Panc1 (cell line): ENCODE data around the gene KNCN. TPM values are rescaled to one million over a fixed set of nuclear protein-coding genes. Genes with fewer than 3 reads are reported as not detected.

ENCODE experiments used
- ATAC-seq: fragments of 200-7000 bp; cut with Tn5 transposase; 2 replicates; pipeline ENCODE4 v1.9.1; 2020; ENCODE audit warnings: mild to moderate bottlenecking, moderate library complexity
- BruUV-seq: library from RNA; stranded (reverse); fragments of 400-500 nt; replicated peaks from 2 replicates; lab custom pipeline; 2021; lab: Mats Ljungman, UMichigan
- CTCF ChIA-PET: fragments of 300-600 bp; sonication (Branson Sonifier 250); formaldehyde crosslinking; loops from one replicate; lab custom pipeline; 2022; ENCODE audit warnings: antibody characterized with exemption; lab: Charles Lee
- POLR2A ChIA-PET: fragments of 300-600 bp; sonication (Branson Sonifier 250); formaldehyde crosslinking; loops from one replicate; lab custom pipeline; 2022; ENCODE audit warnings: antibody characterized with exemption; lab: Charles Lee
- DNase-seq: peaks from one replicate; pipeline ENCODE4 v3.0.0-alpha.2; 2010; ENCODE audit warnings: low read depth, low spot score
- H3K27ac ChIP-seq: 2 replicates; pipeline ENCODE4 v1.5.1; 2011; ENCODE audit warnings: mild to moderate bottlenecking, low read length, inconsistent platforms
- H3K27me3 ChIP-seq: fragments of 200-500 bp; sonication (Bioruptor generic); 2 replicates; pipeline ENCODE4 v1.6.0; 2014; ENCODE audit warnings: low read length, inconsistent platforms; ENCODE audit not compliant: control insufficient read depth, insufficient read depth
- H3K36me3 ChIP-seq: fragments of 200-500 bp; sonication (Bioruptor generic); 2 replicates; pipeline ENCODE4 v1.5.1; 2014; ENCODE audit warnings: inconsistent platforms, mild to moderate bottlenecking, low read length, moderate library complexity; ENCODE audit not compliant: control insufficient read depth, insufficient read depth
- H3K4me1 ChIP-seq: 2 replicates; pipeline ENCODE4 v1.5.1; 2011; ENCODE audit warnings: inconsistent platforms, mild to moderate bottlenecking, low read length, moderate library complexity; ENCODE audit not compliant: control insufficient read depth, insufficient read depth
- H3K4me3 ChIP-seq, 2 experiments: 2 replicates each; pipeline ENCODE4 v1.5.1; 2011 to 2012; ENCODE audit warnings: low read depth in 2 of 2, low read length in 2 of 2, mild to moderate bottlenecking in 2 of 2, inconsistent platforms in 1 of 2, moderate library complexity in 1 of 2
- H3K9me3 ChIP-seq: fragments of 200-500 bp; sonication (Bioruptor generic); 2 replicates; pipeline ENCODE4 v1.5.1; 2014; ENCODE audit warnings: low read depth, mild to moderate bottlenecking, inconsistent platforms, low read length, moderate library complexity; ENCODE audit not compliant: control insufficient read depth, insufficient read depth
- POLR2AphosphoS5 ChIP-seq: IDR thresholded peaks from 2 replicates; pipeline ENCODE4 v1.6.1; 2012; ENCODE audit warnings: mild to moderate bottlenecking, low read depth, low read length, moderate library complexity
- SIN3A ChIP-seq: IDR thresholded peaks from 2 replicates; pipeline ENCODE4 v1.6.1; 2012; ENCODE audit warnings: low read depth, mild to moderate bottlenecking, low read length, moderate library complexity, borderline replicate concordance; ENCODE audit not compliant: insufficient read depth
- TCF7L2 ChIP-seq: IDR thresholded peaks from 2 replicates; pipeline ENCODE4 v1.6.1; 2011; ENCODE audit warnings: mild to moderate bottlenecking, low read depth, low read length, inconsistent platforms
- in situ Hi-C: cut with HindIII; loops from 2 replicates; pipeline ENCODE4 v1.10.0; 2016; ENCODE audit warnings: low sequenced_read_pairs, low pct_unique_long_range_greater_than_20kb
- intact Hi-C: fragments of 100-400 bp; cut with micrococcal nuclease; formaldehyde crosslinking; loops from one replicate; pipeline ENCODE4 v1.10.0; 2022; ENCODE audit not compliant: unreplicated experiment
- total RNA-seq: library from RNA; stranded (reverse); gene quantifications from one replicate; pipeline ENCODE4 v1.2.1, GENCODE V29; 2021; ENCODE audit not compliant: unreplicated experiment
- TF ChIP-seq, protein P1 (sequence below): fragments of 450-650 bp; IDR thresholded peaks from 2 replicates; pipeline ENCODE4 v1.5.1; 2017; ENCODE audit warnings: mild to moderate bottlenecking
- TF ChIP-seq, protein P2 (sequence below), 2 experiments: IDR thresholded peaks; 2 replicates each; pipeline ENCODE4 v1.6.1; 2011 to 2012; ENCODE audit warnings: low read depth in 2 of 2, control low read depth in 1 of 2, low read length in 1 of 2, mild to moderate bottlenecking in 1 of 2, moderate library complexity in 1 of 2; ENCODE audit not compliant: insufficient read depth in 1 of 2

Gene KNCN
- total RNA-seq, 1 experiment from 2014 or later = not detected

DNA sequence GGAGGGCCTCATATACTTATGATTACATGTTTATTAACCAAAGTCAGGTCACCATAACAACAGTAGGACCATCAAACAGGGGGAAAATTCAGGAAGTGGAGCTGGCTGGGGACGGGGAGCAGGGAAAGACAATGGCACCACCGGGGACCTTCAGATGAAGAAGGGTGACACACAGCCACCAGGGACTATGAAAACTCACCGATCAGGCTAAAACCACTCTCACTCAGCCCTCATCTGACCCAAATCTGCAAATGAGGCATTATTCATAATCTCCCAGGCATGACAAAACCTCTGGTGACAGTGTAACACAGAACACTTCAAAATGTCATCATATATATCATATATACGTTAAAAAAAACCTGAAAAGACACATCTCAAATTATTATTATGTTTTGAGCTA is 41.4 kb upstream of the KNCN start:
- H3K4me3 ChIP-seq = no peak overlapping the region
- no peaks in the 10 kb centered on the region for H3K36me3 ChIP-seq
- H3K27me3 ChIP-seq = no peaks in the 10 kb centered on the region
- intact Hi-C loops = no loop called here
- CTCF ChIA-PET = no interaction called here
- no peak for ATAC-seq
- in situ Hi-C loops = no loop called here
- TF ChIP-seq, protein P1, sequence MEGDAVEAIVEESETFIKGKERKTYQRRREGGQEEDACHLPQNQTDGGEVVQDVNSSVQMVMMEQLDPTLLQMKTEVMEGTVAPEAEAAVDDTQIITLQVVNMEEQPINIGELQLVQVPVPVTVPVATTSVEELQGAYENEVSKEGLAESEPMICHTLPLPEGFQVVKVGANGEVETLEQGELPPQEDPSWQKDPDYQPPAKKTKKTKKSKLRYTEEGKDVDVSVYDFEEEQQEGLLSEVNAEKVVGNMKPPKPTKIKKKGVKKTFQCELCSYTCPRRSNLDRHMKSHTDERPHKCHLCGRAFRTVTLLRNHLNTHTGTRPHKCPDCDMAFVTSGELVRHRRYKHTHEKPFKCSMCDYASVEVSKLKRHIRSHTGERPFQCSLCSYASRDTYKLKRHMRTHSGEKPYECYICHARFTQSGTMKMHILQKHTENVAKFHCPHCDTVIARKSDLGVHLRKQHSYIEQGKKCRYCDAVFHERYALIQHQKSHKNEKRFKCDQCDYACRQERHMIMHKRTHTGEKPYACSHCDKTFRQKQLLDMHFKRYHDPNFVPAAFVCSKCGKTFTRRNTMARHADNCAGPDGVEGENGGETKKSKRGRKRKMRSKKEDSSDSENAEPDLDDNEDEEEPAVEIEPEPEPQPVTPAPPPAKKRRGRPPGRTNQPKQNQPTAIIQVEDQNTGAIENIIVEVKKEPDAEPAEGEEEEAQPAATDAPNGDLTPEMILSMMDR = no peak
- TF ChIP-seq POLR2AphosphoS5 (no peak), TCF7L2 (no peak), SIN3A (no peak)
- TF ChIP-seq, protein P2, sequence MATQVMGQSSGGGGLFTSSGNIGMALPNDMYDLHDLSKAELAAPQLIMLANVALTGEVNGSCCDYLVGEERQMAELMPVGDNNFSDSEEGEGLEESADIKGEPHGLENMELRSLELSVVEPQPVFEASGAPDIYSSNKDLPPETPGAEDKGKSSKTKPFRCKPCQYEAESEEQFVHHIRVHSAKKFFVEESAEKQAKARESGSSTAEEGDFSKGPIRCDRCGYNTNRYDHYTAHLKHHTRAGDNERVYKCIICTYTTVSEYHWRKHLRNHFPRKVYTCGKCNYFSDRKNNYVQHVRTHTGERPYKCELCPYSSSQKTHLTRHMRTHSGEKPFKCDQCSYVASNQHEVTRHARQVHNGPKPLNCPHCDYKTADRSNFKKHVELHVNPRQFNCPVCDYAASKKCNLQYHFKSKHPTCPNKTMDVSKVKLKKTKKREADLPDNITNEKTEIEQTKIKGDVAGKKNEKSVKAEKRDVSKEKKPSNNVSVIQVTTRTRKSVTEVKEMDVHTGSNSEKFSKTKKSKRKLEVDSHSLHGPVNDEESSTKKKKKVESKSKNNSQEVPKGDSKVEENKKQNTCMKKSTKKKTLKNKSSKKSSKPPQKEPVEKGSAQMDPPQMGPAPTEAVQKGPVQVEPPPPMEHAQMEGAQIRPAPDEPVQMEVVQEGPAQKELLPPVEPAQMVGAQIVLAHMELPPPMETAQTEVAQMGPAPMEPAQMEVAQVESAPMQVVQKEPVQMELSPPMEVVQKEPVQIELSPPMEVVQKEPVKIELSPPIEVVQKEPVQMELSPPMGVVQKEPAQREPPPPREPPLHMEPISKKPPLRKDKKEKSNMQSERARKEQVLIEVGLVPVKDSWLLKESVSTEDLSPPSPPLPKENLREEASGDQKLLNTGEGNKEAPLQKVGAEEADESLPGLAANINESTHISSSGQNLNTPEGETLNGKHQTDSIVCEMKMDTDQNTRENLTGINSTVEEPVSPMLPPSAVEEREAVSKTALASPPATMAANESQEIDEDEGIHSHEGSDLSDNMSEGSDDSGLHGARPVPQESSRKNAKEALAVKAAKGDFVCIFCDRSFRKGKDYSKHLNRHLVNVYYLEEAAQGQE (IDR thresholded peaks at IDR 0.05; ENCODE audit: insufficient read depth in 1 of 2, low read depth in 2 of 2, low read length in 1 of 2) = no peak
- no peaks in the 10 kb centered on the region for H3K9me3 ChIP-seq
- no TSS peak for BruUV-seq
- no peak for DNase-seq
- POLR2A ChIA-PET = no interaction called here
- no peaks in the 10 kb centered on the region for H3K4me1 ChIP-seq
- H3K27ac ChIP-seq = no peak overlapping the region

DNA sequence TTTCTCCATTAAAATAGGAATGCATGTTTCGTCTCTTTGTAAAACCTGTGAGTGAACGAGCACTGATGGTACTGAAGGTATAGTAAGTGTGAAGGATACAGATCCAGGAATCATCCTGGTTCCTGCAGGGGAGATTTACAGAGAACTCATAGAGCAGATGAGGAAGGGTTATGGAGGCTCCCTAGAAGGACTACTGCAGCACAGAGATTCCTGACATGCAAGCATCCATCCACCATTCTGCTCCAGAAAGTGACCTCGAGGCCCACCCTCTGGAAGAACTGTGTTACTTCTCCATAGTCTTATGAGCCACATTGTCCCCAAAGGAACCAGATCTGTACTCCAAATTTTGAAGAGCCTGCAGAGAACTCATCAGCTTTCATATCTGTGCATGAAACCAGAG is 38.1 kb upstream of the KNCN start:
- in situ Hi-C loops = no loop called here
- ChIA-PET POLR2A (interaction anchor here (0.5 kb wide), 1 partner anchor 243 kb away, joined by 3 read pairs; no protein-coding TSS in a partner anchor), CTCF (no interaction called here)
- no peak for TF ChIP-seq SIN3A
- TF ChIP-seq POLR2AphosphoS5 = no peak
- no peak for TF ChIP-seq TCF7L2
- TF ChIP-seq, protein P2 (IDR thresholded peaks at IDR 0.05; ENCODE audit: insufficient read depth in 1 of 2, low read depth in 2 of 2, low read length in 1 of 2) = no peak
- TF ChIP-seq, protein P1 = no peak
- Histone ChIP-seq H3K9me3 (no peaks in the 10 kb centered on the region), H3K36me3 (no peaks in the 10 kb centered on the region; the same call in 1 of the 2 replicates), H3K4me1 (no peaks in the 10 kb centered on the region), H3K27me3 (no peaks in the 10 kb centered on the region), H3K4me3 (no peak overlapping the region), H3K27ac (no peak overlapping the region)
- intact Hi-C loops = no loop called here
- BruUV-seq = no TSS peak
- ATAC-seq = no peak
- no peak for DNase-seq
